OCI-LY7 (cell line): Measurements from ENCODE around the gene SLC7A11. TPM values are rescaled to one million over a fixed set of nuclear protein-coding genes. Genes with fewer than 3 reads are reported as not detected.

Source experiments
- BruUV-seq: library from RNA; stranded (reverse); fragments of 400-500 nt; replicated peaks from 2 replicates; lab custom pipeline; 2021; lab: Mats Ljungman, UMichigan
- CTCF ChIA-PET: fragments of 300-600 bp; sonication (Branson Sonifier 250); formaldehyde crosslinking; loops from one replicate; lab custom pipeline; 2022; ENCODE audit warnings: antibody characterized with exemption; ENCODE audit not compliant: unreplicated experiment; lab: Charles Lee
- POLR2A ChIA-PET: fragments of 300-600 bp; sonication (Branson Sonifier 250); formaldehyde crosslinking; loops from one replicate; lab custom pipeline; 2022; ENCODE audit warnings: antibody characterized with exemption; lab: Charles Lee
- DNase-seq: peaks from one replicate; pipeline ENCODE4 v3.0.0-alpha.2; 2015; ENCODE audit warnings: low spot score
- H2AFZ ChIP-seq: fragments of 200-600 bp; sonication (generic), shearing (Covaris generic); 2 replicates; pipeline ENCODE4 v1.6.1; 2014; ENCODE audit warnings: mild to moderate bottlenecking, antibody characterized with exemption, low read length, moderate library complexity
- H3K27ac ChIP-seq: fragments of 200-600 bp; sonication (generic); 2 replicates; pipeline ENCODE4 v1.5.1; 2014; ENCODE audit warnings: mixed run types, low read depth, mild to moderate bottlenecking, moderate library complexity, low read length, inconsistent platforms; ENCODE audit not compliant: poor library complexity, severe bottlenecking
- H3K36me3 ChIP-seq: fragments of 200-600 bp; sonication (generic); 2 replicates; pipeline ENCODE4 v1.6.1; 2014; ENCODE audit warnings: mild to moderate bottlenecking, antibody characterized with exemption, low read length, moderate library complexity, mixed read lengths; ENCODE audit not compliant: insufficient read depth
- H3K4me1 ChIP-seq: fragments of 200-600 bp; sonication (generic); 2 replicates; pipeline ENCODE4 v1.5.1; 2014; ENCODE audit warnings: mild to moderate bottlenecking, low read length; ENCODE audit not compliant: insufficient read depth, poor library complexity, severe bottlenecking
- H3K4me2 ChIP-seq: fragments of 200-600 bp; sonication (generic); 2 replicates; pipeline ENCODE4 v1.6.1; 2014; ENCODE audit warnings: mild to moderate bottlenecking, low read length
- H3K4me3 ChIP-seq: fragments of 200-600 bp; sonication (generic); 2 replicates; pipeline ENCODE4 v1.5.1; 2014; ENCODE audit warnings: mild to moderate bottlenecking, low read depth, low read length; ENCODE audit not compliant: poor library complexity, severe bottlenecking
- H3K79me2 ChIP-seq: fragments of 200-600 bp; sonication (generic); 2 replicates; pipeline ENCODE4 v1.6.1; 2016; ENCODE audit warnings: low read depth, mild to moderate bottlenecking, low read length, moderate library complexity, mixed read lengths; ENCODE audit not compliant: insufficient read depth
- H3K9me2 ChIP-seq: fragments of 200-600 bp; sonication (generic); 2 replicates; pipeline ENCODE4 v1.6.1; 2016; ENCODE audit warnings: mild to moderate bottlenecking, low read length, mixed read lengths; ENCODE audit not compliant: insufficient read depth
- H3K9me3 ChIP-seq: fragments of 200-600 bp; sonication (generic); 2 replicates; pipeline ENCODE4 v1.6.1; 2014; ENCODE audit warnings: mild to moderate bottlenecking, mixed run types, low read length, mixed read lengths
- H4K20me1 ChIP-seq: fragments of 200-600 bp; sonication (generic); 2 replicates; pipeline ENCODE4 v1.6.1; 2014; ENCODE audit warnings: mild to moderate bottlenecking, antibody characterized with exemption, low read length, moderate library complexity, mixed read lengths; ENCODE audit not compliant: insufficient read depth
- CTCF ChIP-seq: fragments of 200-600 bp; sonication (generic); conservative IDR thresholded peaks from 2 replicates; pipeline ENCODE4 v1.5.1; 2014; ENCODE audit warnings: mild to moderate bottlenecking, antibody characterized with exemption, low read length, moderate library complexity, mixed read lengths
- EZH2phosphoT487 ChIP-seq: fragments of 200-600 bp; sonication (generic); IDR thresholded peaks from 2 replicates; pipeline ENCODE4 v1.6.1; 2018; ENCODE audit warnings: low read depth, borderline replicate concordance, mild to moderate bottlenecking, mixed run types, antibody characterized with exemption, low read length, moderate library complexity, mixed read lengths
- intact Hi-C: fragments of 100-400 bp; cut with micrococcal nuclease; formaldehyde crosslinking; loops from one replicate; pipeline ENCODE4 v1.10.0; 2022; ENCODE audit not compliant: unreplicated experiment
- total RNA-seq, 2 experiments: library from RNA; depleted of rRNA in 1 of 2; stranded (reverse); fragments of >200 nt in 1 of 2; shearing (Covaris generic) in 1 of 2; gene quantifications; 2 replicates each; pipeline ENCODE4 v1.2.3, GENCODE V29; 2014 to 2022

The SLC7A11 gene
- total RNA-seq, 2 experiments from 2014 or later = 5.7 to 16.7 TPM

DNA sequence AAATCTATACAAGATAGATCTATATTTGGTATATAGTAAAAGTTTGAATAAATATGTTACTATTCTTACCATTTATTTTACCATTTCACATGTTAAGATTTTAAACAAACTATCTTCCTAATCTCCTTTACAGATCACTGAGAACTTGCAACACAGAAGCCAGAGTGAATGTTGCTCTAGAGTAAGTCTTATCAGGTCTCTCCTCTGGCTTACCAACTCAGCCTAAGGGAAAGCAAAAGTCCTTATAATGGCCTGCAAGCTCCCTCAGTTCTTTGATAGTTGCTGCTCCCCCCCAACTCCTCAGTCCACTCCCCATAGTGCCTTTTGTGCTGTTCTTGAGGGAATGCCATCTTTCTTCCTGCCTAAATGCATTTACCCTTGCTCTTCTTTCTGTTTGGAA, 25.7 kb upstream of the SLC7A11 start:
- H2AFZ ChIP-seq = no peak overlapping the region
- H3K9me2 ChIP-seq = no peaks in the 10 kb centered on the region; the same call in 1 of the 2 replicates
- BruUV-seq = no TSS peak
- ChIA-PET POLR2A (no interaction called here), CTCF (no interaction called here)
- no peaks in the 10 kb centered on the region for H3K79me2 ChIP-seq
- TF ChIP-seq CTCF (no peak), EZH2phosphoT487 (no peak)
- intact Hi-C loops = no loop called here
- H3K27ac ChIP-seq = no peak overlapping the region
- no peaks in the 10 kb centered on the region for H3K36me3 ChIP-seq
- no peaks in the 10 kb centered on the region for H3K9me3 ChIP-seq
- no peak overlapping the region for H3K4me2 ChIP-seq
- no peaks in the 10 kb centered on the region for H4K20me1 ChIP-seq
- no peak overlapping the region for H3K4me3 ChIP-seq
- DNase-seq = no peak
- H3K4me1 ChIP-seq = no peaks in the 10 kb centered on the region

DNA sequence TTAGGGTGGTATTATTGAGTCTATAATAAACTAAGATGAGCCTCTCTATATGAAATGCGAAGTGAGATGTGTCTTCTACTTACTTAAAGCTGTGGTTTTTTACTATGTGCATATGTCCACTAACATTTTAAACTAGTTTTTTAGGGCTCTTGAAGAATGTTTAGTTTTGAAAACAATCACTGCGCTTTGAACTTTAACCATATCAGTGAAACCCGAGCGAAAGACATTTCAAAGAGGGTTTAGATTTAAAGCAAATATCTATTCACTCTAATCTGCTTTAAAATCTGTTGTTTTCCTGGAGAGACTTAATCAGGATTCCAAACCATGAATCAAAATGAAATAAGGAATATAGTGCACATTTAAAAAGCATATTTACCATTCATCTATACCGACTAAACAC, 24.8 kb upstream of the SLC7A11 start:
- Histone ChIP-seq H3K9me2 (no peaks in the 10 kb centered on the region; the same call in 1 of the 2 replicates), H2AFZ (no peak overlapping the region), H3K4me1 (no peaks in the 10 kb centered on the region), H3K27ac (no peak overlapping the region), H3K4me3 (no peak overlapping the region), H3K36me3 (no peaks in the 10 kb centered on the region), H3K79me2 (no peaks in the 10 kb centered on the region), H4K20me1 (no peaks in the 10 kb centered on the region), H3K4me2 (no peak overlapping the region), H3K9me3 (no peaks in the 10 kb centered on the region)
- TF ChIP-seq EZH2phosphoT487 (no peak), CTCF (no peak)
- DNase-seq = no peak
- no TSS peak for BruUV-seq
- CTCF ChIA-PET = no interaction called here
- POLR2A ChIA-PET = no interaction called here
- intact Hi-C loops = no loop called here

GRCh38 chr4:138263247-138263816, 21.2 kb upstream of the SLC7A11 start:
- POLR2A ChIA-PET = interaction anchor here (0.7 kb wide), 1 partner anchor 12 kb away, joined by 4 read pairs; no protein-coding TSS in a partner anchor
- Histone ChIP-seq H3K4me2 (no peak overlapping the region), H3K4me3 (no peak overlapping the region), H3K36me3 (no peaks in the 10 kb centered on the region), H4K20me1 (no peaks in the 10 kb centered on the region), H3K9me2 (no peaks in the 10 kb centered on the region; the same call in 1 of the 2 replicates), H2AFZ (no peak overlapping the region), H3K27ac (no peak overlapping the region), H3K79me2 (no peaks in the 10 kb centered on the region), H3K9me3 (no peaks in the 10 kb centered on the region), H3K4me1 (no peaks in the 10 kb centered on the region)
- no peak for DNase-seq
- CTCF ChIA-PET = no interaction called here
- no TSS peak for BruUV-seq
- TF ChIP-seq EZH2phosphoT487 (no peak), CTCF (no peak)
- intact Hi-C loops = no loop called here
